Measurements from ENCODE around the gene RRAD. TPM values are rescaled to one million over a fixed set of nuclear protein-coding genes. Genes with fewer than 3 reads are reported as not detected.

RRAD gene
- total RNA-seq, 1 experiment from 2014 or later, result 2.8 TPM

DNA sequence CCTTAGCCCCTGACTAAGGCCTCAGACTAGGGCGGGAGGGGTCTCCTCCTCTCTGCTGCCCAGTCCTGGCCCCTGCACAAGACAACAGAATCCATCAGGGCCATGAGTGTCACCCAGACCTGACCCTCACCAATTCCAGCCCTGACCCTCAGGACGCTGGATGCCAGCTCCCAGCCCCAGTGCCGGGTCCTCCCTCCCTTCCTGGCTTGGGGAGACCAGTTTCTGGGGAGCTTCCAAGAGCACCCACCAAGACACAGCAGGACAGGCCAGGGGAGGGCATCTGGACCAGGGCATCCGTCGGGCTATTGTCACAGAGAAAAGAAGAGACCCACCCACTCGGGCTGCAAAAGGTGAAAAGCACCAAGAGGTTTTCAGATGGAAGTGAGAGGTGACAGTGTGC lies 48.4 kb upstream of the RRAD start:
- CTCF ChIA-PET, result no interaction called here
- Histone ChIP-seq H3K9ac (ENCODE audit: low read length) (no peak overlapping the region), H3K79me2 (ENCODE audit: low read length) (no peaks in the 10 kb centered on the region), H3K4me2 (ENCODE audit: low read length) (no peak overlapping the region), H3K27ac (ENCODE audit: low read length) (no peak overlapping the region), H3K9me2 (replicated peaks; ENCODE audit: low read length) (no peaks in the 10 kb centered on the region), H3K9me3 (ENCODE audit: low read length) (no peaks in the 10 kb centered on the region), H4K20me1 (ENCODE audit: low read length) (no peaks in the 10 kb centered on the region), H3F3A (ENCODE audit: low read length, unreplicated experiment) (no peaks in the 10 kb centered on the region), H3K4me3 (ENCODE audit: low read length) (no peak overlapping the region), H3K36me3 (ENCODE audit: low read depth, low read length) (no peaks in the 10 kb centered on the region), H2AFZ (ENCODE audit: low read length) (no peak overlapping the region), H3K4me1 (ENCODE audit: insufficient read depth, low read length) (no peaks in the 10 kb centered on the region), H3K27me3 (ENCODE audit: low read length) (no peaks in the 10 kb centered on the region)
- TF ChIP-seq EZH2 (IDR thresholded peaks at IDR 0.05; ENCODE audit: low read length, unreplicated experiment), result no peak
- no peak for TF ChIP-seq EZH2phosphoT487 (IDR thresholded peaks at IDR 0.05; ENCODE audit: borderline replicate concordance, low read length)
- TF ChIP-seq, protein P1, sequence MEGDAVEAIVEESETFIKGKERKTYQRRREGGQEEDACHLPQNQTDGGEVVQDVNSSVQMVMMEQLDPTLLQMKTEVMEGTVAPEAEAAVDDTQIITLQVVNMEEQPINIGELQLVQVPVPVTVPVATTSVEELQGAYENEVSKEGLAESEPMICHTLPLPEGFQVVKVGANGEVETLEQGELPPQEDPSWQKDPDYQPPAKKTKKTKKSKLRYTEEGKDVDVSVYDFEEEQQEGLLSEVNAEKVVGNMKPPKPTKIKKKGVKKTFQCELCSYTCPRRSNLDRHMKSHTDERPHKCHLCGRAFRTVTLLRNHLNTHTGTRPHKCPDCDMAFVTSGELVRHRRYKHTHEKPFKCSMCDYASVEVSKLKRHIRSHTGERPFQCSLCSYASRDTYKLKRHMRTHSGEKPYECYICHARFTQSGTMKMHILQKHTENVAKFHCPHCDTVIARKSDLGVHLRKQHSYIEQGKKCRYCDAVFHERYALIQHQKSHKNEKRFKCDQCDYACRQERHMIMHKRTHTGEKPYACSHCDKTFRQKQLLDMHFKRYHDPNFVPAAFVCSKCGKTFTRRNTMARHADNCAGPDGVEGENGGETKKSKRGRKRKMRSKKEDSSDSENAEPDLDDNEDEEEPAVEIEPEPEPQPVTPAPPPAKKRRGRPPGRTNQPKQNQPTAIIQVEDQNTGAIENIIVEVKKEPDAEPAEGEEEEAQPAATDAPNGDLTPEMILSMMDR (conservative IDR thresholded peaks at IDR 0.05; ENCODE audit: low read depth, low read length), result no peak
- no TSS peak for BruUV-seq (replicated peaks)
- intact Hi-C loops (cut with micrococcal nuclease), result no loop called here
- no peak for DNase-seq
- POLR2A ChIA-PET (ENCODE audit: unreplicated experiment), result no interaction called here
- no peak for ATAC-seq

DNA sequence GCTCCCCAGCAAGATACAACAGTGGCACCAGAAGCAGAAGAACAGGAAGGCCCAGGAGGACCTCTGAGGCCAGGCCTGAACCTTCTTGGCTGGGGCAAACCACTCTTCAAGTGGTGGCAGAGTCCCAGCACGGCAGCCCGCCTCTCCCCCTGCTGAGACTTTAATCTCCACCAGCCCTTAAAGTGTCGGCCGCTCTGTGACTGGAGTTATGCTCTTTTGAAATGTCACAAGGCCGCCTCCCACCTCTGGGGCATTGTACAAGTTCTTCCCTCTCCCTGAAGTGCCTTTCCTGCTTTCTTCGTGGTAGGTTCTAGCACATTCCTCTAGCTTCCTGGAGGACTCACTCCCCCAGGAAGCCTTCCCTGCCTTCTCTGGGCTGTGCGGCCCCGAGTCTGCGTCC lies 47.6 kb upstream of the RRAD start:
- H3K4me2 ChIP-seq (ENCODE audit: low read length), result no peak overlapping the region
- CTCF ChIA-PET, result no interaction called here
- H3K9me2 ChIP-seq (replicated peaks; ENCODE audit: low read length), result no peaks in the 10 kb centered on the region
- H3K4me1 ChIP-seq (ENCODE audit: insufficient read depth, low read length), result no peaks in the 10 kb centered on the region
- ATAC-seq (no peak), DNase-seq (no peak)
- H3F3A ChIP-seq (ENCODE audit: low read length, unreplicated experiment), result no peaks in the 10 kb centered on the region
- H3K9me3 ChIP-seq (ENCODE audit: low read length), result no peaks in the 10 kb centered on the region
- no TSS peak for BruUV-seq (replicated peaks)
- no peaks in the 10 kb centered on the region for H3K36me3 ChIP-seq (ENCODE audit: low read depth, low read length)
- POLR2A ChIA-PET (ENCODE audit: unreplicated experiment), result no interaction called here
- no peak overlapping the region for H3K9ac ChIP-seq (ENCODE audit: low read length)
- no peak overlapping the region for H2AFZ ChIP-seq (ENCODE audit: low read length)
- no peak for TF ChIP-seq EZH2phosphoT487 (IDR thresholded peaks at IDR 0.05; ENCODE audit: borderline replicate concordance, low read length)
- no peak for TF ChIP-seq EZH2 (IDR thresholded peaks at IDR 0.05; ENCODE audit: low read length, unreplicated experiment)
- TF ChIP-seq, protein P1 (conservative IDR thresholded peaks at IDR 0.05; ENCODE audit: low read depth, low read length), result no peak
- no peak overlapping the region for H3K4me3 ChIP-seq (ENCODE audit: low read length)
- no peaks in the 10 kb centered on the region for H3K79me2 ChIP-seq (ENCODE audit: low read length)
- no peaks in the 10 kb centered on the region for H4K20me1 ChIP-seq (ENCODE audit: low read length)
- intact Hi-C loops (cut with micrococcal nuclease), result no loop called here
- no peak overlapping the region for H3K27ac ChIP-seq (ENCODE audit: low read length)
- no peaks in the 10 kb centered on the region for H3K27me3 ChIP-seq (ENCODE audit: low read length)

DNA sequence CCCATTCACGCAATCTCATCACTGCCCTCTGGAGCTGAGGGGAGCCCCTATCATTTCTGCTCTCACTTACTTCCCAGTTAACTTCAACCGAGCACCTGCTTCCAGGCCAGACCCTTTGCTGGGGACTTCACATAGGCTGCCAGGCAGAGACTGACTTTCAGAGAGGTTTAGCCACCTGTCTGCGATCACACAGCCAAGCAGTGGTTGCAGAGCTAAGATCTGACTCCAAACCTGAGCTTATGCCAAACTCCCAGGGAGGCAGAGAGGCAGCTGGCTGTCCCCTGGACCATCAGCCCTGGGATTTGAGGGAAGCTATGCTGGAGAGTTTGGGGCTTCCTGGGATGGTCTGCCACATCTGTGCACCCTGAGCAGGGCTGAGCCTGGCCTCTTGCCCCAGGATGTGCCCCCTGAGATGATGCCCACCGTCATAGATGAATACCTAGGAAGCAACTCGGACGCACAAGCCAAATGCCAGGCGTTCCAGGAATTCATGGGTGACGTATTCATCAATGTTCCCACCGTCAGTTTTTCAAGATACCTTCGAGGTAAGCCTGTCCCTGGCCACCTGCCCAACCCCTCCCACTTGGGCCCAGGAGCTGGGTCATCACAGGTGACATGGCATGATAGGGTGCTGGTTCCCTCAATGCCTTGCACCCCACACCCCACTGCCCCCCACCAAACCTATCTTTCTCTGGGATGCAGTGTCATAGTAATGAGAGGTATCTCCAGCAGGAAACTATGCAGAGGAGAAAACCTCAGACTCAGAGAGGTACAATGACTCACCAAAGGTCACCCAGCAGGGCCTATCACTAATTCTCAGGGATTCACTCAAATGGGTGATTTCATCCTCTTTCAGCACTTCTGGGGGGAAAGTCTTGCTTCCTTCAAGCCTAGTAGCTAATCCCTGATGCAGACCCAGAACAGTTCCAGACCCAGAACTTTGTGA lies 45.7 kb upstream of the RRAD start:
- H3K27me3 ChIP-seq (ENCODE audit: low read length), result no peaks in the 10 kb centered on the region
- ChIA-PET CTCF (no interaction called here), POLR2A (ENCODE audit: unreplicated experiment) (interaction anchor here (0.5 kb wide), 1 partner anchor 19 kb away, joined by 11 read pairs; no protein-coding TSS in a partner anchor)
- no peak overlapping the region for H3K4me3 ChIP-seq (ENCODE audit: low read length)
- H3F3A ChIP-seq (ENCODE audit: low read length, unreplicated experiment), result no peaks in the 10 kb centered on the region
- no peaks in the 10 kb centered on the region for H3K9me3 ChIP-seq (ENCODE audit: low read length)
- intact Hi-C loops (cut with micrococcal nuclease), result no loop called here
- no TSS peak for BruUV-seq (replicated peaks)
- no peak overlapping the region for H3K27ac ChIP-seq (ENCODE audit: low read length)
- no peaks in the 10 kb centered on the region for H3K4me1 ChIP-seq (ENCODE audit: insufficient read depth, low read length)
- no peak overlapping the region for H3K9ac ChIP-seq (ENCODE audit: low read length)
- no peak overlapping the region for H3K4me2 ChIP-seq (ENCODE audit: low read length)
- no peaks in the 10 kb centered on the region for H4K20me1 ChIP-seq (ENCODE audit: low read length)
- no peak for ATAC-seq
- no peaks in the 10 kb centered on the region for H3K79me2 ChIP-seq (ENCODE audit: low read length)
- H3K36me3 ChIP-seq (ENCODE audit: low read depth, low read length), result no peaks in the 10 kb centered on the region
- no peak overlapping the region for H2AFZ ChIP-seq (ENCODE audit: low read length)
- H3K9me2 ChIP-seq (replicated peaks; ENCODE audit: low read length), result no peaks in the 10 kb centered on the region
- DNase-seq, result peak; percentile 25
- TF ChIP-seq, protein P1 (conservative IDR thresholded peaks at IDR 0.05; ENCODE audit: low read depth, low read length), result no peak
- TF ChIP-seq EZH2 (IDR thresholded peaks at IDR 0.05; ENCODE audit: low read length, unreplicated experiment), result no peak
- TF ChIP-seq EZH2phosphoT487 (IDR thresholded peaks at IDR 0.05; ENCODE audit: borderline replicate concordance, low read length), result no peak
